Calu3 (cell line): ENCODE results near the gene SCNN1B. TPM values are rescaled to one million over a fixed set of nuclear protein-coding genes. Genes with fewer than 3 reads are reported as not detected.

ENCODE experiments used
- BruUV-seq: library from RNA; stranded (reverse); fragments of 400-500 nt; replicated peaks from 2 replicates; lab custom pipeline; 2021; lab: Mats Ljungman, UMichigan
- CTCF ChIA-PET: fragments of 300-600 bp; sonication (Branson Sonifier 250); formaldehyde crosslinking; loops from one replicate; lab custom pipeline; 2022; ENCODE audit warnings: antibody characterized with exemption; lab: Charles Lee
- DNase-seq: peaks from one replicate; pipeline ENCODE4 v3.0.0; 2022
- H3K27ac Mint-ChIP-seq: one replicate; pipeline ENCODE4 v1.8.0; 2022; ENCODE audit warnings: mixed read lengths; ENCODE audit not compliant: unreplicated experiment
- H3K27me3 Mint-ChIP-seq: one replicate; pipeline ENCODE4 v1.8.0; 2022; ENCODE audit warnings: mixed read lengths; ENCODE audit not compliant: unreplicated experiment
- H3K36me3 Mint-ChIP-seq: one replicate; pipeline ENCODE4 v1.8.0; 2022; ENCODE audit warnings: mild to moderate bottlenecking, moderate library complexity, mixed read lengths; ENCODE audit not compliant: insufficient read depth, unreplicated experiment
- H3K4me1 Mint-ChIP-seq: one replicate; pipeline ENCODE4 v1.8.0; 2022; ENCODE audit warnings: mild to moderate bottlenecking, low read depth, mixed read lengths; ENCODE audit not compliant: unreplicated experiment
- H3K4me3 Mint-ChIP-seq: one replicate; pipeline ENCODE4 v1.8.0; 2022; ENCODE audit warnings: mild to moderate bottlenecking, low read depth, moderate library complexity, mixed read lengths; ENCODE audit not compliant: unreplicated experiment
- H3K9me3 Mint-ChIP-seq: one replicate; pipeline ENCODE4 v1.8.0; 2022; ENCODE audit warnings: low read depth, mixed read lengths; ENCODE audit not compliant: unreplicated experiment
- CTCF ChIP-seq: fragments of 200-600 bp; IDR thresholded peaks from one replicate; pipeline ENCODE4 v1.8.0; 2022; ENCODE audit warnings: antibody characterized with exemption; ENCODE audit not compliant: unreplicated experiment
- intact Hi-C: fragments of 100-400 bp; cut with micrococcal nuclease; formaldehyde crosslinking; loops from one replicate; pipeline ENCODE4 v1.10.0; 2022; ENCODE audit not compliant: unreplicated experiment
- total RNA-seq: library from RNA; stranded (reverse); gene quantifications from 2 replicates; pipeline ENCODE4 v1.2.3, GENCODE V29; 2022

SCNN1B gene
- total RNA-seq, 1 experiment from 2014 or later: not detected

GRCh38 chr16:23403547-23403946 lies 101.4 kb downstream of the SCNN1B start:
- H3K36me3 Mint-ChIP-seq: peaks cover 15% of the 10 kb centered on the region
- CTCF ChIA-PET: interaction anchor here (0.5 kb wide), 1 partner anchor 64 kb away, joined by 3 read pairs; no protein-coding TSS in a partner anchor
- DNase-seq: no peak
- H3K27ac Mint-ChIP-seq: no peak overlapping the region
- no TSS peak for BruUV-seq
- H3K4me3 Mint-ChIP-seq: no peak overlapping the region
- intact Hi-C loops: no loop called here
- no peaks in the 10 kb centered on the region for H3K4me1 Mint-ChIP-seq
- TF ChIP-seq CTCF: no peak
- no peaks in the 10 kb centered on the region for H3K9me3 Mint-ChIP-seq
- H3K27me3 Mint-ChIP-seq: no peaks in the 10 kb centered on the region

- Mint-ChIP-seq H3K36me3 (peaks cover 10% of the 10 kb centered on the region), H3K4me3 (no peak overlapping the region), H3K9me3 (no peaks in the 10 kb centered on the region), H3K27ac (no peak overlapping the region), H3K27me3 (no peaks in the 10 kb centered on the region), H3K4me1 (no peaks in the 10 kb centered on the region)
- TF ChIP-seq CTCF: no peak
- CTCF ChIA-PET: interaction anchor here (0.8 kb wide), 1 partner anchor 9 kb away, joined by 3 read pairs; no protein-coding TSS in a partner anchor
- intact Hi-C loops: no loop called here
- DNase-seq: no peak
- no TSS peak for BruUV-seq
Observed at GRCh38 chr16:23406024-23406423, 103.9 kb downstream of the SCNN1B start.

- TF ChIP-seq CTCF: no peak
- peaks cover 10% of the 10 kb centered on the region for H3K36me3 Mint-ChIP-seq
- H3K27me3 Mint-ChIP-seq: no peaks in the 10 kb centered on the region
- no peak for DNase-seq
- no peak overlapping the region for H3K4me3 Mint-ChIP-seq
- BruUV-seq: no TSS peak
- H3K4me1 Mint-ChIP-seq: no peaks in the 10 kb centered on the region
- intact Hi-C loops: no loop called here
- H3K9me3 Mint-ChIP-seq: no peaks in the 10 kb centered on the region
- CTCF ChIA-PET: interaction anchor here (0.8 kb wide), 1 partner anchor 9 kb away, joined by 3 read pairs; no protein-coding TSS in a partner anchor
- H3K27ac Mint-ChIP-seq: no peak overlapping the region
Observed at GRCh38 chr16:23406546-23407240, 104.6 kb downstream of the SCNN1B start.

- intact Hi-C loops: no loop called here
- Mint-ChIP-seq H3K4me1 (no peaks in the 10 kb centered on the region), H3K4me3 (no peak overlapping the region), H3K36me3 (peaks cover 6% of the 10 kb centered on the region), H3K9me3 (no peaks in the 10 kb centered on the region), H3K27ac (no peak overlapping the region), H3K27me3 (no peaks in the 10 kb centered on the region)
- CTCF ChIA-PET: no interaction called here
- DNase-seq: no peak
- no peak for TF ChIP-seq CTCF
- BruUV-seq: no TSS peak
Observed at GRCh38 chr16:23407436-23408127, 105.5 kb downstream of the SCNN1B start.
